GM12873 (cell line): ENCODE results near the gene ZNF341.

ENCODE experiments used
- CTCF ChIP-seq: IDR thresholded peaks from 2 replicates; pipeline ENCODE4 v1.5.1; 2012; ENCODE audit warnings: low read depth, mild to moderate bottlenecking, moderate library complexity, low read length, control low read depth; ENCODE audit not compliant: insufficient read depth; ENCODE audit errors: missing control alignments

Gene ZNF341

GRCh38 chr20:33789109-33789857 is 57.5 kb downstream of the ZNF341 start:
- no peak for TF ChIP-seq CTCF

- TF ChIP-seq CTCF, result no peak
Observed at GRCh38 chr20:33789858-33790182, 58.0 kb downstream of the ZNF341 start.

GRCh38 chr20:33790566-33790965 is 58.8 kb downstream of the ZNF341 start:
- TF ChIP-seq CTCF, result no peak

GRCh38 chr20:33791021-33791420 is 59.2 kb downstream of the ZNF341 start:
- no peak for TF ChIP-seq CTCF

- no peak for TF ChIP-seq CTCF
Observed at GRCh38 chr20:33791540-33791939, 59.7 kb downstream of the ZNF341 start.

- TF ChIP-seq CTCF, result peak; percentile 80
Observed at GRCh38 chr20:33791959-33792597, 60.3 kb downstream of the ZNF341 start.

- no peak for TF ChIP-seq CTCF
Observed at GRCh38 chr20:33793011-33793931, 61.5 kb downstream of the ZNF341 start.
